ENCODE data around the gene ARL16.

ARL16 gene

GRCh38 chr17:81695211-81695610 is 11.6 kb upstream of the ARL16 start:
- no peak for DNase-seq (ENCODE audit: low read depth)

GRCh38 chr17:81694810-81695209 is 11.2 kb upstream of the ARL16 start:
- DNase-seq (ENCODE audit: low read depth) = no peak

GRCh38 chr17:81693509-81694210 is 10.1 kb upstream of the ARL16 start:
- DNase-seq (ENCODE audit: low read depth) = no peak

- DNase-seq (ENCODE audit: low read depth) = no peak
Observed at GRCh38 chr17:81691608-81692007, 8.0 kb upstream of the ARL16 start.

DNA sequence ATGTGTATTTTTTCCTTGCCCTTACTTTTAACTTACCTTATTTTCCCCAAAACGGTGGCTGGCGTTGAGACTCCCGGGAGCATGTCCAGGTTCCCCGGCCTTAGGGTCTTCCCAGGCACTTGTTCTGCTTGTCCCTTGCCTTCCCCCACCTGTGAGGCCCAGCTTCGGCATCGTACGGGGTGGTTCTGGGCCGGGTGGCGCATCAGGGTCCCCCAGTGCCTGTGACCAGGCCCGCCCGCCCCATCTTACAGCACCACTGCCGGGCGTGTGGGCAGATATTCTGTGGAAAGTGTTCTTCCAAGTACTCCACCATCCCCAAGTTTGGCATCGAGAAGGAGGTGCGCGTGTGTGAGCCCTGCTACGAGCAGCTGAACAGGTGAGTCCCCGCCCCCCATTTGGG is 7.6 kb upstream of the ARL16 start:
- no peak for DNase-seq (ENCODE audit: low read depth)

GRCh38 chr17:81690549-81690948 is 7.0 kb upstream of the ARL16 start:
- no peak for DNase-seq (ENCODE audit: low read depth)

- no peak for DNase-seq (ENCODE audit: low read depth)
Observed at GRCh38 chr17:81690066-81690465, 6.5 kb upstream of the ARL16 start.

DNA sequence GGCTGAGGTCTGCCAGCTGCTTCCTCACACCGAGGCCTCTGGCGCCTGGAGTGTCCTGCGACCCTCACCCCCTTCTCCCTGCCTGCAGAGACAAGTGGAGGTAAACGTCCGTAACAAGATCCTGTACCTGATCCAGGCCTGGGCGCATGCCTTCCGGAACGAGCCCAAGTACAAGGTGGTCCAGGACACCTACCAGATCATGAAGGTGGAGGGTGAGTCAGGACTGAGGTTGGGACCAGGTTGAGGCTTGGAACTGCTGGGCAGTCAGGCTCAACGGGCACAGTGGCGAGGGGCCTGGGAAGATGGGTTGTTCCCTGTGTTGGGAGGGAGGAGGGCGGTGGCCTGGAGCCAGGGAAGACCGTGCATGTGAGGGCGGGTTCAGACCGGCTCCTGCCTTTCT is 5.0 kb upstream of the ARL16 start:
- DNase-seq (ENCODE audit: low read depth) = no peak

DNA sequence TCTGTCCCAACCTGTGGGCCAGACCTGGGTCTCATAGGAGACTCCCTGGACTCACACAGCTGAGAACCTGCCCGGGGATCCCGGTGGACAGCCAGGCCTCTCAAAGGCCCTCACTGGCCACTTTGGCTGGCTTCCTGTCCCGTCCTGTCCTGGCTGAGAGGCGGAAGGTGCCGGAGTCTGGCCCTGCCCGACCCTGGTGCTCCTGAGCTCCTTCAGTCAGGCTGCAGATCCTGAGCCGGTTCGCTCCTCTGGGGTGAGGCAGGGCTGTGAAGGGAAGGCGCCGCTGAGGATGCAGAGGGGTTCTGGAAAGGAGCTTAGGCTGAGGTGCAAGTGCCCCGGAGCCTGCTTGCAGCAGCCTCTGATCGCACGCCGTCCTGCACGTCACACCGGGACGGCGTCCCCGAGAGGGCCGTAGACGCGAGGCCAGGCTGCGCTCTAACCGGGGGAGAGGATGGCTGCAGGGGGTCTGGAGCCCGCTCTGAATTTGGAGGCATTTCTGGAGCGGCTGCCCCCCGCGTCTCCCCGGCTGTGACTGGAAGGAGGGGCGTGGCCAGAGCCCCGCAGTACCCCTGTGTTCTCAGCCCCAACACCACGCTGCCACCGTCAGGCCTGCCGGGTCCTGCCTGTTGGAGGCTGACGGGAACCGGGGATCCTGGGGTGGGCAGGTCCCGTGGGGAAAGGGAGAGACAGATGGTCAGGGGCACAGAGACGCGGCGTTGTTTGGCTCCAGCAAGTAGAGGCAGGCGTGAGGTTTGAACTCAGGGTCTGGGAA is 4.4 kb upstream of the ARL16 start:
- DNase-seq (ENCODE audit: low read depth) = no peak

DNA sequence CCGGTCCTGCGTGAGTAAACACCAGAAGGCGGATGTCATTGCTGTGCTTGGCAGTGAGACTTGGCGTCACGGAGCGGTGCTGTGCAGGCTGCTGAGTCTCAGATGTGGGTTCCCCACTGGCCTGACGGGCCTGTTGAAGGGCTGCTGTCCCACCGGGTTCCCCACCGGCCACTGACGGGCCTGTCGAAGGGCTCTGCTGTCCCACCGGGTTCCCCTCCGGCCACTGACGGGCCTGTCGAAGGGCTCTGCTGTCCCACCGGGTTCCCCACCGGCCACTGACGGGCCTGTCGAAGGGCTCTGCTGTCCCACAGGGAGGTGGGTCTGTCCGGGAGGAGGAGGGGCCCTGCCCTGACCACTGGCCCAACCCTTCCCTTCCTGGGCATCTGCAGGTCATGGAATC is 3.0 kb upstream of the ARL16 start:
- no peak for DNase-seq (ENCODE audit: low read depth)

DNA sequence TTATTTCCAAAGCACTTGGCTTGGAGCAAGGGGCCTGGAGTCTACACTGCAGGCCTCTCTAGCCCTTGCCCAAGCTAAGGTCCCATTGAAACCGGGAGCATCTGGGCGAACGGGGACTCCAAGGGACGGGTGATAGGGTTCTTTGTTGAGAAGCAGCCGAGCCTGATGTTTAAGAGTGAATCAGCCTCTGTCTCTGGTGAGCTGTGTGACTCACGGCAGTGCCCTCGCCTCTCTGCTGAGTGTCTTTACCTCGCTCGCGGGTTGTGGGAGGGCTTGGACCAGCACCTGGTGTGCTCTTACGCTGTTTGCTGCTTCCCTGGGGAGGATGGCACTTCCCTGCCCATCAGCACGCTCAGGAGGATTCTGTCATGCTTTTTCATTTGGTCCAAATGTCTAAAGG is 1.5 kb upstream of the ARL16 start:
- peak; percentile 81 for DNase-seq (ENCODE audit: low read depth)

GRCh38 chr17:81684442-81684911 is 880 bp upstream of the ARL16 start:
- DNase-seq (ENCODE audit: low read depth) = no peak

- no peak for DNase-seq (ENCODE audit: low read depth)
Observed at GRCh38 chr17:81683208-81683583, 401 bp downstream of the ARL16 start.

GRCh38 chr17:81682565-81683207 is 911 bp downstream of the ARL16 start:
- peak; percentile 21 for DNase-seq (ENCODE audit: low read depth)

- DNase-seq (ENCODE audit: low read depth) = no peak
Observed at GRCh38 chr17:81681672-81682071, 1.9 kb downstream of the ARL16 start.

DNA sequence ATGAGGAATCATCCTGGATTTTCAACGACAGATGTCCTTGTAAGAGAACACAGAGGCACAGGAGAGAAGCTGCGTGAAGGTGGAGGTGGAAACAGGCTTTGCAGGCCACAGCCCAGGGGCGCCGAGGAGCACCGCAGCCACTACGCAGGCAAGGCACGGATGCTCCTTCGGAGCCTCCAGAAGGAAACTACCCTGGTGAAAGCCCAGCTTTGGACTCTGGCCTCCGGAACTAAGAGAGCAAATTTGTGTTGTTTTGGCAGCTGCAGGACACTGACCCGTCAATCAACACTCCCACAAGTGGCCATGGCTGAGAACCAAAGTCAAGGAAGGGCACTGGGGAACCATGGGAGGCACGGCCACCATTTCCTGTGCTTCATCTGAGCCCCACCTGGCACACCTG is 3.4 kb downstream of the ARL16 start:
- DNase-seq (ENCODE audit: low read depth) = no peak

DNA sequence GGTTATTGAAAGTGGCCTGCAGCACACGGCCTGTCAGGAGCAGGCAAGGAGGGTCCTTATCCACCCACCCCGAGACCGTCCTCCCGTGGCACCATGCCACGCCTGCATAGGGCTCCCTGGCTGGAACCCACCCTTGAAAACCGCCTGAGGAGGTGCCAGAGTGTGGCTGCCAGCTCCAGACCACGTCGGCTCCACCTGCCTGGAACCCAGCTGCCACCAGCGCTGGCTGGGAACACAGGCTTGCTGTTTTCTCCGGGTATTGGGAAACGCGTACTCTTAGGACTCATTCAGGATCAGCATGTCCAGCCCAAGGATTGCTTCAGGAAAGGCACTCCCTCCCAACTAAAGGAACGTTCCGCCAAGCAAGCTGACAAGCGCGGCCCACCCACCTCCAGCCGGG is 6.7 kb downstream of the ARL16 start:
- no peak for DNase-seq (ENCODE audit: low read depth)

DNA sequence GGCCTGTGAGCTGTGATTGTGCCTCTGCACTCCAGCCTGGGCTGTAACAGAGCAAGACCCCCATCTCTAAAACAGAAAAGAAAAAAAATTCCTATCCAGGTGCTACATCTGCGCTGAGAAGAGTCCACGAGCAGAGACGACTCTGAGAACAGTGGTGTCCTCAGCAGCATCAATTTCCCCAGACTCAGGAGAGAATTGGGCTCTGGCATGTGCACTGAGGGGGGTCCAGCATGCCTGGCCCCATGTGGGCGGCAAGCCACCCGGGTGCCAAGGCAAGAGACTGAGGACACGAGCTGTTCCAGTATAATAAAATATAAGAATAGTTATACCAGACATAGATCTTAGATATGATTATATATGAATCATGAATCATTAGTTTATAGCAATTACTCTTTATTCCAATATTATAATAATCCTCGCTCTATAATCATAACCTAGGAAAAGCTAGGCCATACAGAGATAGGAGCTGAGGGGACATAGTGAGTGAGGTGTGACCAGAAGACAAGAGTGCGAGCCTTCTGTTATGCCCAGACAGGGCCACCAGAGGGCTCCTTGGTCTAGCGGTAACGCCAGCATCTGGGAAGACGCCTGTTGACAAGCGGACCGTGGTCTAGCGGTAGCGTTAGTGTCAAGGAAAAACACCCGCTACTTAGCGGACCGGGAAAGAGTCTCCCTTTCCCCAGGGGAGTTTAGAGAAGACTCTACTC is 7.9 kb downstream of the ARL16 start:
- peak; percentile 36 for DNase-seq (ENCODE audit: low read depth)

DNA sequence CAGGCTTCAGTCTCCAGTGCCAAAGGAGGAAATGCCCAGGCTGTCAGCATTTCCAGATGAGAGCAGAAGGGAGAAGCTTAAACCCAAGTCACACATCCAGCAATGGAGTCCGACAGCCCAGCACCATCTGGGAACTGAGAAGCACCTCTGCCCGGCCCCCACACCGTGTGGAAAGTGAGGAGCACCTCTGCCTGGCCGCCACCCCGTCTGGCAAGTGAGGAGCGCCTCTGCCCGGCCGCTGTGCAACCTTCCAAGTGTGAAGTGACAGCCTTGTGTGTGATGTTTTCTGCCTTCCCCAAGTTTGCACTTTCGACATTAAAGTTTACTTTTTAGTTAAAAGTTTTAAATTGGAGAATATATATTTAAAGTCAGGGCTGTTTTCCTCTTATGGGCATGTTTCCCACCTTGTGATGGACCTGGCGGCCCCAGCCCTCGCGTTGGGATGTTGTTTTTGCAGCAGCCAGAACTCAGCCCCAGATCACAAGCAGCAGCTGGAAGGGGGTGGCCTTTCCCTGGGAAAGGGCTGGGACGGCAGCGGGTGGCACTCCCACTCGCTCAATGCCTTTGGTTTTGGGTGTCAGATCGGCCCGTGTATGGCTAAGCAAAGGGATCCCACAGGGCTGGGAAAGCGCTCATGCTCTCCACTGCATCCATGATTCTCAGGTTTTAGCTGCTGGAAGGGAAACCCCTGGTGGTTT is 9.9 kb downstream of the ARL16 start:
- no peak for DNase-seq (ENCODE audit: low read depth)

- DNase-seq (ENCODE audit: low read depth) = no peak
Observed at GRCh38 chr17:81672954-81673353, 10.6 kb downstream of the ARL16 start.

GRCh38 chr17:81672504-81672903 is 11.1 kb downstream of the ARL16 start:
- DNase-seq (ENCODE audit: low read depth) = no peak

- DNase-seq (ENCODE audit: low read depth) = no peak
Observed at GRCh38 chr17:81667754-81668153, 15.8 kb downstream of the ARL16 start.
